ENCODE measurements around the gene KRAS.

Gene KRAS

GRCh38 chr12:25254271-25254880 is 3.6 kb upstream of the KRAS start:
- no peak for DNase-seq

GRCh38 chr12:25253371-25254068 is 2.8 kb upstream of the KRAS start:
- DNase-seq: no peak

GRCh38 chr12:25252946-25253345 is 2.2 kb upstream of the KRAS start:
- no peak for DNase-seq

- no peak for DNase-seq
Measured at GRCh38 chr12:25251769-25252168, 1.0 kb upstream of the KRAS start.

GRCh38 chr12:25249931-25250738 is 594 bp downstream of the KRAS start:
- DNase-seq: peak; percentile 46

- no peak for DNase-seq
Measured at GRCh38 chr12:25248732-25249131, 2.0 kb downstream of the KRAS start.

GRCh38 chr12:25248137-25248536 is 2.6 kb downstream of the KRAS start:
- DNase-seq: no peak

- DNase-seq: no peak
Measured at GRCh38 chr12:25245491-25245890, 5.2 kb downstream of the KRAS start.

GRCh38 chr12:25243680-25243990 is 7.1 kb downstream of the KRAS start:
- DNase-seq: no peak

- DNase-seq: no peak
Measured at GRCh38 chr12:25242981-25243679, 7.6 kb downstream of the KRAS start.

GRCh38 chr12:25241167-25242020 is 9.3 kb downstream of the KRAS start:
- DNase-seq: peak; percentile 36

GRCh38 chr12:25236626-25237025 is 14.1 kb downstream of the KRAS start:
- DNase-seq: no peak

GRCh38 chr12:25236190-25236589 is 14.5 kb downstream of the KRAS start:
- no peak for DNase-seq

- no peak for DNase-seq
Measured at GRCh38 chr12:25213338-25213737, 37.4 kb downstream of the KRAS start.

- no peak for DNase-seq
Measured at GRCh38 chr12:25208554-25208953, 42.2 kb downstream of the KRAS start.

GRCh38 chr12:25207846-25208245 is 42.9 kb downstream of the KRAS start:
- no peak for DNase-seq

- DNase-seq: no peak
Measured at GRCh38 chr12:25207411-25207810, 43.3 kb downstream of the KRAS start.

- DNase-seq: no peak
Measured at GRCh38 chr12:25202137-25202536, 48.6 kb downstream of the KRAS start.

GRCh38 chr12:25200703-25201102 is 50.0 kb downstream of the KRAS start:
- no peak for DNase-seq

GRCh38 chr12:25197608-25198007 is 53.1 kb downstream of the KRAS start:
- DNase-seq: no peak

- DNase-seq: peak; percentile 93
Measured at GRCh38 chr12:25195056-25195971, 55.4 kb downstream of the KRAS start, which contains the start of the genes DNAI7 and ETFRF1. Gene DNAI7 (minus strand): TSS chr12:25195160. CDS start chr12:25195078, 82 bp downstream. Gene ETFRF1 (plus strand): TSS chr12:25195237. CDS start chr12:25203957, 8,720 bp downstream.

Measured in NCI-H510A treated with DMSO at 0.1 percent for 48 hours (cell line).